Thymus (tissue), 11 donors: Measurements from ENCODE around the gene PAK4. TPM values are rescaled to one million over a fixed set of nuclear protein-coding genes. Genes with fewer than 3 reads are reported as not detected.
A peak's percentile ranks its signal among the peaks of the same experiment; 100 is the strongest.

Experiments used
- DNase-seq, 9 donors: peaks; one replicate each; pipeline ENCODE4 v3.0.0-alpha.2; 2013; ENCODE audit warnings: low spot score in 9 of 9, low read depth in 6 of 9, missing footprints in 1 of 9
- H3K27ac ChIP-seq, 2 donors: one replicate each; pipeline ENCODE4 v1.5.1; 2013; ENCODE audit warnings: control low read depth in 1 of 2, low read depth in 1 of 2, low read length in 1 of 2, mild to moderate bottlenecking in 1 of 2, moderate library complexity in 1 of 2
- H3K27me3 ChIP-seq, 2 donors: one replicate each; pipeline ENCODE4 v1.5.1; 2013; ENCODE audit warnings: low read length in 1 of 2; ENCODE audit not compliant: control insufficient read depth in 2 of 2, insufficient read depth in 1 of 2
- H3K36me3 ChIP-seq, 2 donors: one replicate each; pipeline ENCODE4 v1.5.1; 2013; ENCODE audit warnings: low read length in 1 of 2, mild to moderate bottlenecking in 1 of 2, moderate library complexity in 1 of 2; ENCODE audit not compliant: control insufficient read depth in 2 of 2, insufficient read depth in 2 of 2
- H3K4me1 ChIP-seq, 2 donors: one replicate each; pipeline ENCODE4 v1.5.1; 2013; ENCODE audit warnings: low read length in 2 of 2; ENCODE audit not compliant: control insufficient read depth in 2 of 2, insufficient read depth in 2 of 2
- H3K4me3 ChIP-seq, 2 donors: one replicate each; pipeline ENCODE4 v1.5.1; 2013; ENCODE audit warnings: low read length in 2 of 2, control low read depth in 1 of 2, mild to moderate bottlenecking in 1 of 2
- H3K9me3 ChIP-seq, 2 donors: one replicate each; pipeline ENCODE4 v1.5.1; 2013; ENCODE audit warnings: low read length in 1 of 2, mild to moderate bottlenecking in 1 of 2; ENCODE audit not compliant: control insufficient read depth in 2 of 2, insufficient read depth in 1 of 2
- WGBS: extraction: QIAGEN DNeasy Blood & Tissue Kit; methylation state at CpG from one replicate; pipeline ENCODE4 v1.1.7; 2013; 5-methylcytosine and 5-hydroxymethylcytosine counted together
- polyA plus RNA-seq: library from polyadenylated mRNA; stranded (reverse); fragments of 200-250 nt; gene quantifications from one replicate; pipeline ENCODE4 v1.2.3, GENCODE V29; 2013
- total RNA-seq: library from RNA; stranded (reverse); fragments of 120-200 nt; gene quantifications from one replicate; pipeline ENCODE4 v1.2.4, GENCODE V29; 2013
- donor health status: healthy.

The PAK4 gene
- total and polyA plus RNA-seq, 2 donors = 1.9 to 14.4 TPM

- WGBS = 39% methylated on average over 7 of the region's 7 CpGs
- H3K27me3 ChIP-seq = peaks cover 0 to 3% of the 10 kb centered on the region in 2 donors
Observed at GRCh38 chr19:39125199-39125553, 410 bp upstream of the PAK4 start.

GRCh38 chr19:39126312-39127187 lies 964 bp downstream of the PAK4 start:
- Histone ChIP-seq H3K27ac (peak overlapping the region; percentile 1 to 86), H3K4me3 (peak overlapping the region; percentile 66 to 94), H3K36me3 (no peaks in the 10 kb centered on the region), H3K4me1 (peaks cover 7 to 13% of the 10 kb centered on the region in 2 donors), H3K9me3 (no peaks in the 10 kb centered on the region), H3K27me3 (no peaks in the 10 kb centered on the region)
- WGBS = 72% methylated on average over 27 of the region's 27 CpGs
- no peak for DNase-seq

More at GRCh38 chr19:39125199-39125553, 410 bp upstream of the PAK4 start:
- Histone ChIP-seq H3K9me3 (no peaks in the 10 kb centered on the region), H3K36me3 (no peaks in the 10 kb centered on the region), H3K27ac (peak overlapping the region in 1 of 2 donors; percentile 68), H3K4me1 (peaks cover 7 to 13% of the 10 kb centered on the region in 2 donors), H3K4me3 (peak overlapping the region; percentile 66 to 94)
- DNase-seq = no peak

- 82% methylated on average over 9 of the region's 9 CpGs for WGBS
- Histone ChIP-seq H3K4me3 (no peak overlapping the region), H3K9me3 (no peaks in the 10 kb centered on the region), H3K36me3 (no peaks in the 10 kb centered on the region), H3K4me1 (peaks cover 7 to 13% of the 10 kb centered on the region in 2 donors), H3K27ac (no peak overlapping the region), H3K27me3 (no peaks in the 10 kb centered on the region)
- no peak for DNase-seq
Observed at GRCh38 chr19:39127812-39128515, 2.4 kb downstream of the PAK4 start.

GRCh38 chr19:39128516-39129079 lies 3.0 kb downstream of the PAK4 start:
- Histone ChIP-seq H3K36me3 (no peaks in the 10 kb centered on the region), H3K4me3 (no peak overlapping the region), H3K4me1 (peaks cover 7 to 13% of the 10 kb centered on the region in 2 donors), H3K27me3 (no peaks in the 10 kb centered on the region), H3K9me3 (no peaks in the 10 kb centered on the region), H3K27ac (no peak overlapping the region)
- DNase-seq = no peak
- WGBS = 93% methylated on average over 6 of the region's 6 CpGs

- no peak overlapping the region for H3K27ac ChIP-seq
- H3K4me1 ChIP-seq = peaks cover 7 to 13% of the 10 kb centered on the region in 2 donors
- no peaks in the 10 kb centered on the region for H3K36me3 ChIP-seq
- H3K27me3 ChIP-seq = no peaks in the 10 kb centered on the region
- no peaks in the 10 kb centered on the region for H3K9me3 ChIP-seq
- DNase-seq = no peak
- no peak overlapping the region for H3K4me3 ChIP-seq
- WGBS = 94% methylated on average over 11 of the region's 11 CpGs
Observed at GRCh38 chr19:39129116-39129515, 3.5 kb downstream of the PAK4 start.

- no peaks in the 10 kb centered on the region for H3K9me3 ChIP-seq
- 90% methylated on average over 22 of the region's 22 CpGs for WGBS
- H3K36me3 ChIP-seq = no peaks in the 10 kb centered on the region
- DNase-seq = no peak
- no peak overlapping the region for H3K4me3 ChIP-seq
- H3K27me3 ChIP-seq = no peaks in the 10 kb centered on the region
- H3K27ac ChIP-seq = no peak overlapping the region
- peaks cover 7 to 9% of the 10 kb centered on the region in 2 donors for H3K4me1 ChIP-seq
Observed at GRCh38 chr19:39130337-39131254, 5.0 kb downstream of the PAK4 start.

GRCh38 chr19:39131255-39131755 lies 5.7 kb downstream of the PAK4 start:
- no peak for DNase-seq
- Histone ChIP-seq H3K27me3 (no peaks in the 10 kb centered on the region), H3K9me3 (no peaks in the 10 kb centered on the region), H3K36me3 (peaks cover 0 to under 1% of the 10 kb centered on the region in 2 donors), H3K27ac (no peak overlapping the region), H3K4me1 (peaks cover 3 to 6% of the 10 kb centered on the region in 2 donors), H3K4me3 (no peak overlapping the region)
- 87% methylated on average over 18 of the region's 18 CpGs for WGBS

GRCh38 chr19:39132344-39132969 lies 6.9 kb downstream of the PAK4 start:
- Histone ChIP-seq H3K4me3 (no peak overlapping the region), H3K27ac (no peak overlapping the region), H3K9me3 (no peaks in the 10 kb centered on the region), H3K27me3 (no peaks in the 10 kb centered on the region), H3K36me3 (peaks cover 0 to 2% of the 10 kb centered on the region in 2 donors), H3K4me1 (no peaks in the 10 kb centered on the region)
- 90% methylated on average over 20 of the region's 20 CpGs for WGBS
- DNase-seq = no peak
